ENCODE data around the gene NALCN.

GRCh38 chr13:101452519-101453485, 36.5 kb upstream of the NALCN start, which contains the start of gene ITGBL1:
- TF ChIP-seq POLR2A (IDR thresholded peaks at IDR 0.05), result no peak
- no peak for TF ChIP-seq CTCF (IDR thresholded peaks at IDR 0.05)

Measured in adrenal gland (tissue), 5 donors.